Posterior vena cava (tissue), 2 donors: Measurements from ENCODE around the gene LIPK. TPM values are rescaled to one million over a fixed set of nuclear protein-coding genes. Genes with fewer than 3 reads are reported as not detected.

Experiments used
- DNase-seq: peaks from one replicate; pipeline ENCODE4 v3.0.0-alpha.2; 2020; ENCODE audit warnings: low spot score
- intact Hi-C, 2 donors: fragments of 100-400 bp; cut with DNase I; formaldehyde crosslinking; loops; one replicate each; pipeline versions ENCODE4 v1.14.1 to v1.14.2; 2022 to 2023
- total RNA-seq, 2 donors: library from RNA; stranded (reverse); fragmentation: NEBNext Ultra II Directional; extraction: Animal tissue kit (Norgen Biotek cat#: 25700); gene quantifications; one replicate each; pipeline ENCODE4 v1.2.1, GENCODE V29; 2021
- donor health status: DM: yes; HTN: yes; CAD: no.
- donor health status: DM: yes; HTN: yes; CAD: no.

The LIPK gene
- total RNA-seq, 2 donors from 2014 or later = not detected

- DNase-seq = no peak
- intact Hi-C loops = no loop called here
Observed at GRCh38 chr10:88765816-88766215, 59.8 kb downstream of the LIPK start.

GRCh38 chr10:88769384-88769783 lies 63.3 kb downstream of the LIPK start:
- no peak for DNase-seq
- intact Hi-C loops = no loop called here

GRCh38 chr10:88781206-88781605 lies 75.2 kb downstream of the LIPK start:
- intact Hi-C loops = no loop called here
- no peak for DNase-seq

- DNase-seq = no peak
- intact Hi-C loops = no loop called here
Observed at GRCh38 chr10:88782222-88782621, 76.2 kb downstream of the LIPK start.

- intact Hi-C loops = no loop called here
- no peak for DNase-seq
Observed at GRCh38 chr10:88783724-88784123, 77.7 kb downstream of the LIPK start.

- DNase-seq = no peak
- intact Hi-C loops = no loop called here
Observed at GRCh38 chr10:88786032-88786770, 80.2 kb downstream of the LIPK start.

- DNase-seq = no peak
- intact Hi-C loops = no loop called here
Observed at GRCh38 chr10:88787463-88787862, 81.4 kb downstream of the LIPK start.

GRCh38 chr10:88788924-88789323 lies 82.9 kb downstream of the LIPK start:
- no peak for DNase-seq
- intact Hi-C loops = no loop called here

- no peak for DNase-seq
- intact Hi-C loops = no loop called here
Observed at GRCh38 chr10:88791924-88792323, 85.9 kb downstream of the LIPK start.

GRCh38 chr10:88792661-88793060 lies 86.6 kb downstream of the LIPK start:
- no peak for DNase-seq
- intact Hi-C loops = no loop called here

GRCh38 chr10:88793712-88794299 lies 87.8 kb downstream of the LIPK start:
- no peak for DNase-seq
- intact Hi-C loops = no loop called here

- intact Hi-C loops = no loop called here
- no peak for DNase-seq
Observed at GRCh38 chr10:88794731-88795130, 88.7 kb downstream of the LIPK start.

GRCh38 chr10:88800152-88801125 lies 94.4 kb downstream of the LIPK start:
- intact Hi-C loops = no loop called here
- no peak for DNase-seq

Other genes starting within 250 kb of the LIPK start
- 10 to 100 TPM in 1 of 2 donors, 1 to 10 TPM in 1; 6.3 to 11.2 TPM for gene RNLS, start 122.9 kb upstream of the LIPK start, total RNA-seq
- under 1 TPM; 0.14 TPM for gene LIPJ, start 119.5 kb upstream of the LIPK start, total RNA-seq
- not detected for gene LIPF, start 41.8 kb upstream of the LIPK start, total RNA-seq
- under 1 TPM in 1 of 2 donors, not detected in 1; 0.32 TPM for gene LIPN, start 53.8 kb downstream of the LIPK start, total RNA-seq
- not detected for gene LIPM, start 96.5 kb downstream of the LIPK start, total RNA-seq
- under 1 TPM; 0.28 to 0.33 TPM for gene ANKRD22, start 145.6 kb downstream of the LIPK start, total RNA-seq
- 1 to 10 TPM; 4.4 to 6.0 TPM for gene STAMBPL1, start 174.0 kb downstream of the LIPK start, total RNA-seq
- gene ACTA2, start 246.5 kb downstream of the LIPK start, total RNA-seq = 1,000 to 10,000 TPM; 4,350 to 6,560 TPM